ENCODE data around the gene TPRN. TPM values are rescaled to one million over a fixed set of nuclear protein-coding genes. Genes with fewer than 3 reads are reported as not detected.

The TPRN gene
- total RNA-seq, 4 donors from 2014 or later: 13.0 to 34.2 (median 15.8) TPM

GRCh38 chr9:137158625-137159024, 41.9 kb downstream of the TPRN start:
- Histone ChIP-seq H3K36me3 (no peaks in the 10 kb centered on the region), H3K27me3 (peaks cover 18 to 92% (median 42%) of the 10 kb centered on the region in 4 donors), H3K4me1 (peaks cover 20 to 43% (median 26%) of the 10 kb centered on the region in 3 donors), H3K27ac (no peak overlapping the region), H3K9me3 (no peaks in the 10 kb centered on the region), H3K4me3 (no peak overlapping the region)
- no peak for TF ChIP-seq POLR2A (IDR thresholded peaks at IDR 0.05)
- no peak for TF ChIP-seq CTCF (IDR thresholded peaks at IDR 0.05)
- intact Hi-C loops (cut with DNase I): no loop called here
- 0 to 20% methylated on average over 1 of the region's 4 CpGs for WGBS, 2 donors
- DNase-seq: no peak

- H3K9me3 ChIP-seq: no peaks in the 10 kb centered on the region
- intact Hi-C loops (cut with DNase I): no loop called here
- no peak for DNase-seq
- H3K27me3 ChIP-seq: peaks cover 14 to 84% (median 35%) of the 10 kb centered on the region in 4 donors
- WGBS, 2 donors: 51 to 59% methylated on average over 11 to 14 of the region's 19 CpGs
- H3K27ac ChIP-seq: no peak overlapping the region
- no peaks in the 10 kb centered on the region for H3K36me3 ChIP-seq
- TF ChIP-seq POLR2A (IDR thresholded peaks at IDR 0.05) (no peak), CTCF (IDR thresholded peaks at IDR 0.05) (no peak)
- no peak overlapping the region for H3K4me3 ChIP-seq
- H3K4me1 ChIP-seq: peaks cover 18 to 35% (median 19%) of the 10 kb centered on the region in 3 donors
Observed at GRCh38 chr9:137157618-137158415, 42.7 kb downstream of the TPRN start.

- Histone ChIP-seq H3K9me3 (no peaks in the 10 kb centered on the region), H3K36me3 (no peaks in the 10 kb centered on the region), H3K27ac (no peak overlapping the region), H3K4me3 (peak overlapping the region in 1 of 4 donors; percentile 32), H3K4me1 (peaks cover 8 to 24% (median 8%) of the 10 kb centered on the region in 3 donors), H3K27me3 (peaks cover 5 to 73% (median 26%) of the 10 kb centered on the region in 4 donors)
- no peak for DNase-seq
- TF ChIP-seq CTCF (IDR thresholded peaks at IDR 0.05) (no peak), POLR2A (IDR thresholded peaks at IDR 0.05) (no peak)
- intact Hi-C loops (cut with DNase I): no loop called here
- WGBS, 2 donors: 4% methylated on average over 14 of the region's 65 CpGs; no CpG with 5 or more reads in 1 of the 2 donors
Observed at GRCh38 chr9:137156567-137157375, 43.8 kb downstream of the TPRN start.

- peaks cover 0 to 54% (median 4%) of the 10 kb centered on the region in 4 donors for H3K27me3 ChIP-seq
- no peak overlapping the region for H3K4me3 ChIP-seq
- peaks cover 0 to 8% (median 0%) of the 10 kb centered on the region in 3 donors for H3K9me3 ChIP-seq
- intact Hi-C loops (cut with DNase I): no loop called here
- 87 to 93% methylated on average over 7 of the region's 7 CpGs for WGBS, 2 donors
- DNase-seq: no peak
- no peaks in the 10 kb centered on the region for H3K36me3 ChIP-seq
- peaks cover 6 to 14% (median 7%) of the 10 kb centered on the region in 3 donors for H3K4me1 ChIP-seq
- no peak for TF ChIP-seq POLR2A (IDR thresholded peaks at IDR 0.05)
- TF ChIP-seq CTCF (IDR thresholded peaks at IDR 0.05): no peak
- H3K27ac ChIP-seq: no peak overlapping the region
Observed at GRCh38 chr9:137152844-137153405, 47.6 kb downstream of the TPRN start.

All from esophagus squamous epithelium (tissue), 5 donors.